Hepatocyte (in vitro differentiated cells): Measurements from ENCODE around the gene HBA1.
"Not testable (repeated sequence)": the region's sequence is repeated elsewhere in the genome, so short reads cannot be mapped to it uniquely, and the experiment has no call there.

ENCODE experiments used
- CTCF ChIP-seq: fragments of 200-600 bp; sonication (generic); IDR thresholded peaks from 2 replicates; pipeline ENCODE4 v1.5.1; 2016; ENCODE audit warnings: antibody characterized with exemption, mild to moderate bottlenecking; ENCODE audit not compliant: poor library complexity
- EZH2phosphoT487 ChIP-seq: fragments of 200-600 bp; sonication (generic); IDR thresholded peaks from one replicate; pipeline ENCODE4 v1.6.1; 2018; ENCODE audit warnings: antibody characterized with exemption, mild to moderate bottlenecking, low read depth, moderate library complexity; ENCODE audit not compliant: unreplicated experiment, severe bottlenecking

- TF ChIP-seq CTCF, EZH2phosphoT487: not testable (repeated sequence)
Observed at GRCh38 chr16:176006-176405, 474 bp upstream of the HBA1 start.
